ENCODE results near the gene USP53.

The USP53 gene

GRCh38 chr4:119212964-119213606, 572 bp downstream of the USP53 start (continued):
- no peak for TF ChIP-seq ZNF701 (tag by site-specific recombination; IDR thresholded peaks at IDR 0.05)
- no peak for TF ChIP-seq EGR2 (tag by site-specific recombination; IDR thresholded peaks at IDR 0.05; ENCODE audit: low read depth)
- no peak for TF ChIP-seq KLF16 (tag by site-specific recombination; IDR thresholded peaks at IDR 0.05)
- no peak for TF ChIP-seq ZNF239 (tag by site-specific recombination; IDR thresholded peaks at IDR 0.05)
- no peak for TF ChIP-seq ZSCAN16 (tag by site-specific recombination; IDR thresholded peaks at IDR 0.05)
- peak; percentile 31; the same call in 1 of the 2 replicates for TF ChIP-seq WT1 (tag by site-specific recombination; IDR thresholded peaks at IDR 0.05)
- TF ChIP-seq GLIS1 (tag by site-specific recombination; IDR thresholded peaks at IDR 0.05) = peak; percentile 46
- no peak for TF ChIP-seq ZBTB1 (tag by site-specific recombination; IDR thresholded peaks at IDR 0.05)
- TF ChIP-seq ZNF223 (tag by site-specific recombination; IDR thresholded peaks at IDR 0.05) = no peak
- no peak for TF ChIP-seq ZNF202 (tag by site-specific recombination; IDR thresholded peaks at IDR 0.05; ENCODE audit: borderline replicate concordance)
- TF ChIP-seq ZSCAN18 (tag by site-specific recombination; IDR thresholded peaks at IDR 0.05) = no peak
- no peak for TF ChIP-seq ZNF514 (tag by site-specific recombination; IDR thresholded peaks at IDR 0.05)
- TF ChIP-seq ZBTB20 (tag by site-specific recombination; IDR thresholded peaks at IDR 0.05) = peak; percentile 28; the same call in 1 of the 2 replicates
- TF ChIP-seq ZNF133 (tag by site-specific recombination; IDR thresholded peaks at IDR 0.05) = no peak
- TF ChIP-seq ZNF423 (tag by site-specific recombination; IDR thresholded peaks at IDR 0.05) = no peak
- TF ChIP-seq ZNF274 (IDR thresholded peaks at IDR 0.05; ENCODE audit: low read length) = no peak
- TF ChIP-seq ZNF274 (tag by site-specific recombination; IDR thresholded peaks at IDR 0.05; ENCODE audit: borderline replicate concordance) = no peak
- no peak for TF ChIP-seq ZNF558 (tag by site-specific recombination; IDR thresholded peaks at IDR 0.05)
- TF ChIP-seq ZNF24 (tag by site-specific recombination; IDR thresholded peaks at IDR 0.05) = no peak
- TF ChIP-seq ZNF549 (tag by site-specific recombination; IDR thresholded peaks at IDR 0.05) = no peak
- TF ChIP-seq ZNF280C (tag by site-specific recombination; IDR thresholded peaks at IDR 0.05) = no peak
- no peak for TF ChIP-seq ZNF654 (tag by site-specific recombination; IDR thresholded peaks at IDR 0.05; ENCODE audit: low read depth)
- TF ChIP-seq ZNF174 (tag by site-specific recombination; IDR thresholded peaks at IDR 0.05) = no peak
- no peak for TF ChIP-seq ZNF292 (tag by site-specific recombination; IDR thresholded peaks at IDR 0.05; ENCODE audit: borderline replicate concordance, low read depth)
- 0 out of 2 replicates have a peak, but pooled peaks have one; percentile 14 for TF ChIP-seq PRDM6 (tag by site-specific recombination; IDR thresholded peaks at IDR 0.05)
- no peak; the same call in 1 of the 2 replicates for TF ChIP-seq ZBTB7A (tag by site-specific recombination; IDR thresholded peaks at IDR 0.05; ENCODE audit: low read depth)
